Neural cell (in vitro differentiated cells): ENCODE results near the gene PHLDA1. TPM values are rescaled to one million over a fixed set of nuclear protein-coding genes. Genes with fewer than 3 reads are reported as not detected.
"Not testable (repeated sequence)": the region's sequence is repeated elsewhere in the genome, so short reads cannot be mapped to it uniquely, and the experiment has no call there.

Experiments
- H2AFZ ChIP-seq: fragments of 200-600, 300-800 bp; sonication (generic), shearing (Covaris generic); 2 replicates; pipeline ENCODE4 v1.6.0; 2014; ENCODE audit warnings: low read depth, mild to moderate bottlenecking, antibody characterized with exemption, low read length, moderate library complexity
- H3F3A ChIP-seq: fragments of 200-600 bp; shearing (Covaris generic); 2 replicates; pipeline ENCODE4 v1.6.1; 2016; ENCODE audit warnings: mild to moderate bottlenecking, moderate library complexity, mixed read lengths, antibody characterized with exemption, low read length; ENCODE audit not compliant: insufficient read depth, poor library complexity, severe bottlenecking
- H3K27ac ChIP-seq: fragments of 200-600, 300-800 bp; sonication (generic), shearing (Covaris generic); 2 replicates; pipeline ENCODE4 v1.5.1; 2014; ENCODE audit warnings: mild to moderate bottlenecking, low read length, moderate library complexity
- H3K27me3 ChIP-seq: fragments of 300-800, 200-600 bp; sonication (generic), shearing (Covaris generic); 2 replicates; pipeline ENCODE4 v1.6.0; 2014; ENCODE audit warnings: mild to moderate bottlenecking, low read depth, low read length, moderate library complexity; ENCODE audit not compliant: insufficient read depth
- H3K36me3 ChIP-seq: fragments of 300-800, 200-600 bp; sonication (generic), shearing (Covaris generic); 2 replicates; pipeline ENCODE4 v1.5.1; 2014; ENCODE audit warnings: mild to moderate bottlenecking, antibody characterized with exemption, low read length, moderate library complexity; ENCODE audit not compliant: insufficient read depth
- H3K4me2 ChIP-seq: fragments of 300-800, 200-600 bp; sonication (generic), shearing (Covaris generic); 2 replicates; pipeline ENCODE4 v1.6.0; 2014; ENCODE audit warnings: mild to moderate bottlenecking, low read length
- H3K4me3 ChIP-seq: fragments of 300-800, 200-600 bp; sonication (generic), shearing (Covaris generic); 2 replicates; pipeline ENCODE4 v1.5.1; 2014; ENCODE audit warnings: mild to moderate bottlenecking, low read length, moderate library complexity
- H3K79me2 ChIP-seq: fragments of 200-600 bp; shearing (Covaris generic); replicated peaks from 2 replicates; pipeline ENCODE4 v1.6.0; 2014; ENCODE audit warnings: mild to moderate bottlenecking, low read length, moderate library complexity; ENCODE audit not compliant: insufficient read depth
- H3K9ac ChIP-seq: fragments of 300-800, 200-600 bp; sonication (generic), shearing (Covaris generic); 2 replicates; pipeline ENCODE4 v1.6.1; 2016; ENCODE audit warnings: mild to moderate bottlenecking, low read length, mixed read lengths
- H3K9me2 ChIP-seq: fragments of 200-600 bp; shearing (Covaris generic); 2 replicates; pipeline ENCODE4 v1.6.1; 2016; ENCODE audit warnings: mild to moderate bottlenecking, low read length, mixed read lengths; ENCODE audit not compliant: insufficient read depth
- H3K9me3 ChIP-seq: fragments of 200-600, 300-800 bp; sonication (generic), shearing (Covaris generic); 2 replicates; pipeline ENCODE4 v1.6.1; 2016; ENCODE audit warnings: mild to moderate bottlenecking, mixed run types, low read length, moderate library complexity, mixed read lengths
- H4K20me1 ChIP-seq: fragments of 200-600 bp; shearing (Covaris generic); 2 replicates; pipeline ENCODE4 v1.6.1; 2016; ENCODE audit warnings: mild to moderate bottlenecking, mixed run types; ENCODE audit not compliant: insufficient read depth
- CTCF ChIP-seq: fragments of 450-650 bp; IDR thresholded peaks from 2 replicates; pipeline ENCODE4 v1.5.1; 2014; ENCODE audit warnings: antibody characterized with exemption, mild to moderate bottlenecking, moderate library complexity; ENCODE audit not compliant: poor library complexity, severe bottlenecking
- EP300 ChIP-seq: fragments of 450-650 bp; conservative IDR thresholded peaks from 2 replicates; pipeline ENCODE4 v1.6.1; 2014; ENCODE audit warnings: antibody characterized with exemption, mild to moderate bottlenecking, moderate library complexity; ENCODE audit not compliant: poor library complexity, severe bottlenecking
- EZH2 ChIP-seq: fragments of 200-600, 300-800 bp; shearing (Covaris generic), sonication (generic); IDR thresholded peaks from 2 replicates; pipeline ENCODE4 v1.6.1; 2014; ENCODE audit warnings: antibody characterized with exemption, low read length, borderline replicate concordance, mild to moderate bottlenecking; ENCODE audit not compliant: insufficient read depth, poor library complexity, severe bottlenecking
- MXI1 ChIP-seq: fragments of 450-650 bp; conservative IDR thresholded peaks from 2 replicates; pipeline ENCODE4 v1.6.1; 2014; ENCODE audit warnings: antibody characterized with exemption, mild to moderate bottlenecking; ENCODE audit not compliant: poor library complexity, severe bottlenecking
- POLR2AphosphoS5 ChIP-seq: IDR thresholded peaks from 2 replicates; pipeline ENCODE4 v1.6.1; 2012
- RAD21 ChIP-seq: fragments of 450-650 bp; conservative IDR thresholded peaks from 2 replicates; pipeline ENCODE4 v1.6.1; 2014; ENCODE audit warnings: antibody characterized with exemption, mild to moderate bottlenecking, moderate library complexity
- REST ChIP-seq: IDR thresholded peaks from 2 replicates; pipeline ENCODE4 v1.6.1; 2012; ENCODE audit warnings: borderline replicate concordance
- SMC3 ChIP-seq: fragments of 450-650 bp; conservative IDR thresholded peaks from 2 replicates; pipeline ENCODE4 v1.6.1; 2014; ENCODE audit warnings: antibody characterized with exemption, mild to moderate bottlenecking, moderate library complexity; ENCODE audit not compliant: poor library complexity
- TAF1 ChIP-seq: IDR thresholded peaks from 2 replicates; pipeline ENCODE4 v1.6.1; 2012; ENCODE audit warnings: low read depth
- polyA plus RNA-seq: library from polyadenylated mRNA; depleted of rRNA; stranded (reverse); fragments of >200 nt; gene quantifications from 2 replicates; pipeline ENCODE4 v1.2.3, GENCODE V29; 2014

Gene PHLDA1
- polyA plus RNA-seq, 1 donor from 2014 or later: 8.5 TPM

DNA sequence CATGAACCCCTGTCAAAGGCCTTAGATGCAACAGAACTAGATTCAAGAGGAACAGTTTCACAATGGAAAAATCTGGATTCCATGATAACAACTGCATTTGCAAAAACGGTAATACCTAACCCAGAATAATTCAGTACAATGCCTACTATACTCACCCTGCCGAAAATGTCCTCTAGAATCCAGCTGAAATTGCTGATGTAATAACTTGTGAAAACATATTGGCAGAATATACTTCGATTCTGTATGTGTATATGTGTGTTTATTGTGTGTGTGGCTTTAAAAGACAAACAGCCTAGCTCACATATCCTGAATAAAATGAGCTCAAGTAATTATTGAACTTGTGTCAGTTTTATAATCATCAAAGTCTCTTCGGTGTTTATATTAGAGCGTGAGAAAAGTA is 46.0 kb downstream of the PHLDA1 start:
- Histone ChIP-seq H3K9me3 (no peaks in the 10 kb centered on the region), H2AFZ (no peak overlapping the region), H3K9ac (no peak overlapping the region), H4K20me1 (no peaks in the 10 kb centered on the region), H3K4me3 (no peak overlapping the region), H3K4me2 (no peak overlapping the region), H3K79me2 (no peaks in the 10 kb centered on the region), H3K9me2 (no peaks in the 10 kb centered on the region), H3K27ac (no peak overlapping the region), H3F3A (no peaks in the 10 kb centered on the region), H3K36me3 (no peaks in the 10 kb centered on the region), H3K27me3 (no peaks in the 10 kb centered on the region)
- no peak for TF ChIP-seq RAD21
- no peak for TF ChIP-seq EP300
- TF ChIP-seq POLR2AphosphoS5: no peak
- no peak for TF ChIP-seq EZH2
- no peak for TF ChIP-seq REST

DNA sequence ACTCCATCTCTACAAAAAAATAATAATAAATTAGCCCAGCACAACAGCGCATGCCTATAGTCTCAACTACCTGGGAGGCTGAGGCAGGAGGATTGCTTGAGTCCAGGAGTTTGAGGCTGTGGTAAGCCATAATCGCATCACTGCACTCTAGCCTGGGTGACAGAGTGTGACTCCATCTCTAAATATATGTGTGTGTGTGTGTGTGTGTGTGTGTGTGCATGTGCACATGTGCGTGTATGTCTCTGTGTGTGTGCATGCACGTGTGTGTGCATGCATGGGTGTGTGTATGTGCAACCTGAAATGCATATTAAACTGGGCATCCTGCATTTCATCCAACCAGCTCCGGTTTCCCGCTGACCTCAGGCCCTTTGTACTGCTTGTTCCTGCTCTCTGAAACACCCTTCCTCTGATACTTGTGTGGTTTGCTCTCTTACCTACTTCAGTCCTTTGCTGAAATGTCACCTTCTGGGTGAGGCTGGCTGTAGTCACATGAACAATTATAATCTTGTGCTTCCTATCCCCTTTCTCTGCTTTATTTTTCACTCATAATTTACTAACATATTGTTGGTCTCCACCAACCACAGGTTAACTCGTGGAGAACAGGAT is 46.9 kb downstream of the PHLDA1 start:
- no peaks in the 10 kb centered on the region for H3K9me3 ChIP-seq
- no peaks in the 10 kb centered on the region for H3K36me3 ChIP-seq
- no peaks in the 10 kb centered on the region for H3K9me2 ChIP-seq
- H2AFZ ChIP-seq: no peak overlapping the region
- no peak overlapping the region for H3K9ac ChIP-seq
- no peak overlapping the region for H3K4me3 ChIP-seq
- H3K79me2 ChIP-seq: no peaks in the 10 kb centered on the region
- H3K27me3 ChIP-seq: no peaks in the 10 kb centered on the region
- no peaks in the 10 kb centered on the region for H3F3A ChIP-seq
- H3K4me2 ChIP-seq: no peak overlapping the region
- TF ChIP-seq RAD21 (no peak), EZH2 (no peak), EP300 (no peak), REST (no peak), POLR2AphosphoS5 (no peak), TAF1 (no peak), MXI1 (no peak), SMC3 (no peak), CTCF (no peak)
- no peak overlapping the region for H3K27ac ChIP-seq
- H4K20me1 ChIP-seq: no peaks in the 10 kb centered on the region

DNA sequence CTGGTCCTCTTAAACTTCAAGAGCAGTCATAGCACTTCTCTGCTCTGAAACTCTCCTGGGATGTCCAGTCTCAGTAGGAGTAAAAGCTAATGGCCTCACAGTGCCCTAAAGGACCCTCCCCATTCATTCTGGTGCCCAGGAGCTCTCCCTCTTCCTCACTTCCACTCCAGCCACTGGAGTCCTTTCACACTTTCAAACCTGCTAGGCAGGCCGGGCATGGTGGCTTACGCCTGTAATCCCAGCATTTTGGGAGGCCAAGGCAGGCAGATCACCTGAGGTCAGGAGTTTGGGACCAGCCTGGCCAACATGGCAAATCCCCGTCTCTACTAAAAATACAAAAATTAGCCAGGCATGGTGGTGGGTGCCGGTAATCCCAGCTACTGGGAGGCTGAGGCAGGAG is 47.7 kb downstream of the PHLDA1 start:
- not testable (repeated sequence) for H3K27me3 ChIP-seq, H3K9me3 ChIP-seq, H3K9me2 ChIP-seq, H3K27ac ChIP-seq, H3K36me3 ChIP-seq, H3K79me2 ChIP-seq, H4K20me1 ChIP-seq, H3F3A ChIP-seq, H3K9ac ChIP-seq, H3K4me2 ChIP-seq, H2AFZ ChIP-seq, H3K4me3 ChIP-seq
